ENCODE results near the gene COBL. TPM values are rescaled to one million over a fixed set of nuclear protein-coding genes. Genes with fewer than 3 reads are reported as not detected.

Gene COBL
- total and polyA plus RNA-seq, 2 donors (not counting 3 experiments of a cell fraction or from before 2014, with no cell fraction given): 0.11 TPM; not detected in 1

DNA sequence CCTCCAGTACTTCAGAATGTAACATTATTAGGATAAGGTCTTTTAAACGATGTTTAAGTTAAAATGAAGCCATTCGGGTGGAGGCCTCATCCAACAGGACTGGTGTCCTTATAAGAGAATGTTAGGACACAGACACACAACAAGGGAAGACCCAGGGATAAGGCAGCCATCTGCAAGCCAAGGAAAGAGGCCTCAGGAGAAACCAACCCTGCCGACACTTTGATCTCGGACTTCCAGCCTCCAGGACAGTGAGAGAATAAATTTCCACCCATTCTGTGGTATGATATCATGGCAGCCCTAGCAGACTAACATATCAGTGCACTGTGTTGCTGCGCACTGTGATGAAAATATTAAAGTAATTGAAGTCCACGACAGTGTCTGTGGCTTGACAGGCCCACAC lies 250.8 kb downstream of the COBL start:
- Histone ChIP-seq H3K9me3 (replicated peaks; ENCODE audit: control insufficient read depth, insufficient read depth, low read length) (no peaks in the 10 kb centered on the region), H3K4me2 (ENCODE audit: insufficient read depth, low read length) (no peak overlapping the region), H3K79me2 (ENCODE audit: control insufficient read depth, insufficient read depth, low read length) (no peaks in the 10 kb centered on the region), H2AFZ (ENCODE audit: low read depth, low read length) (no peak overlapping the region), H3K9ac (replicated peaks; ENCODE audit: extremely low read depth, insufficient read depth, low read length) (no peak overlapping the region), H3K27me3 (ENCODE audit: control insufficient read depth in 2 of 2, insufficient read depth in 2 of 2, low read length in 2 of 2) (peaks cover 0 to 2% of the 10 kb centered on the region in 2 experiments), H3K27ac (ENCODE audit: insufficient read depth, low read depth, low read length) (no peak overlapping the region), H3K36me3 (ENCODE audit: control insufficient read depth in 2 of 2, extremely low read depth in 1 of 2, insufficient read depth in 2 of 2, low read length in 2 of 2) (no peaks in the 10 kb centered on the region), H3K4me3 (replicated peaks in 1 of 3; ENCODE audit: insufficient read depth in 1 of 3, low read depth in 1 of 3, low read length in 3 of 3) (no peak overlapping the region), H3K9me1 (replicated peaks; ENCODE audit: control insufficient read depth, extremely low read depth, insufficient read depth, low read length) (no peaks in the 10 kb centered on the region), H3K4me1 (ENCODE audit: control insufficient read depth, extremely low read depth, insufficient read depth, low read length) (peaks cover 26% of the 10 kb centered on the region), H4K20me1 (replicated peaks; ENCODE audit: control insufficient read depth, extremely low read depth, insufficient read depth, low read length) (no peaks in the 10 kb centered on the region)
- TF ChIP-seq POLR2AphosphoS5 (IDR thresholded peaks at IDR 0.05; ENCODE audit: insufficient read depth, low read depth, low read length): no peak
- TF ChIP-seq, protein P1, sequence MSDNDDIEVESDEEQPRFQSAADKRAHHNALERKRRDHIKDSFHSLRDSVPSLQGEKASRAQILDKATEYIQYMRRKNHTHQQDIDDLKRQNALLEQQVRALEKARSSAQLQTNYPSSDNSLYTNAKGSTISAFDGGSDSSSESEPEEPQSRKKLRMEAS (IDR thresholded peaks at IDR 0.05; ENCODE audit: insufficient read depth, insufficient read length): no peak
- TF ChIP-seq POLR2A (IDR thresholded peaks at IDR 0.05; ENCODE audit: low read depth, low read length): no peak
- TF ChIP-seq FOS (IDR thresholded peaks at IDR 0.05; ENCODE audit: borderline replicate concordance, insufficient read depth, low read length): no peak
- TF ChIP-seq EZH2 (IDR thresholded peaks at IDR 0.05; ENCODE audit: borderline replicate concordance, low read depth, low read length, severe bottlenecking): no peak
- no peak for TF ChIP-seq GATA2 (IDR thresholded peaks at IDR 0.05; ENCODE audit: insufficient read depth, insufficient read length, low read depth, low read length)
- TF ChIP-seq, protein P2, sequence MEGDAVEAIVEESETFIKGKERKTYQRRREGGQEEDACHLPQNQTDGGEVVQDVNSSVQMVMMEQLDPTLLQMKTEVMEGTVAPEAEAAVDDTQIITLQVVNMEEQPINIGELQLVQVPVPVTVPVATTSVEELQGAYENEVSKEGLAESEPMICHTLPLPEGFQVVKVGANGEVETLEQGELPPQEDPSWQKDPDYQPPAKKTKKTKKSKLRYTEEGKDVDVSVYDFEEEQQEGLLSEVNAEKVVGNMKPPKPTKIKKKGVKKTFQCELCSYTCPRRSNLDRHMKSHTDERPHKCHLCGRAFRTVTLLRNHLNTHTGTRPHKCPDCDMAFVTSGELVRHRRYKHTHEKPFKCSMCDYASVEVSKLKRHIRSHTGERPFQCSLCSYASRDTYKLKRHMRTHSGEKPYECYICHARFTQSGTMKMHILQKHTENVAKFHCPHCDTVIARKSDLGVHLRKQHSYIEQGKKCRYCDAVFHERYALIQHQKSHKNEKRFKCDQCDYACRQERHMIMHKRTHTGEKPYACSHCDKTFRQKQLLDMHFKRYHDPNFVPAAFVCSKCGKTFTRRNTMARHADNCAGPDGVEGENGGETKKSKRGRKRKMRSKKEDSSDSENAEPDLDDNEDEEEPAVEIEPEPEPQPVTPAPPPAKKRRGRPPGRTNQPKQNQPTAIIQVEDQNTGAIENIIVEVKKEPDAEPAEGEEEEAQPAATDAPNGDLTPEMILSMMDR (IDR thresholded peaks at IDR 0.05; ENCODE audit: extremely low read depth in 1 of 2, insufficient read depth in 1 of 2, low read depth in 1 of 2, low read length in 2 of 2): no peak
- TF ChIP-seq MYC (IDR thresholded peaks at IDR 0.05; ENCODE audit: low read depth, low read length): no peak
- dilution Hi-C loops (cut with MboI; ENCODE audit: extremely low pct_ligation_motif_present, low sequenced_read_pairs): no loop called here
- ChIA-PET CTCF (no interaction called here), POLR2A (no interaction called here)
- DNase-seq (ENCODE audit: low read depth, low spot score) (no peak), FAIRE-seq (peak; percentile 28)
- no TSS peak for BruUV-seq (replicated peaks)
- intact Hi-C loops (cut with micrococcal nuclease): loop anchor here (2.0 to 5.0 kb wide), 3 partner anchors 271 to 618 kb away; no protein-coding TSS in a partner anchor
